BLaER1 treated with 17β-estradiol and CSF1 and Interleukin-3, amounts not matched to agents 10 nM and 100 nM (cell line): Measurements from ENCODE around the gene FRRS1L.

Source experiments
- H3K27ac ChIP-seq, 11 experiments: shearing (Covaris generic); formaldehyde crosslinking; 2 replicates each; pipeline ENCODE4 v1.8.1; 2022
- H3K27me3 ChIP-seq, 11 experiments: shearing (Covaris generic); formaldehyde crosslinking; 2 replicates each; pipeline ENCODE4 v1.8.1; 2022
- H3K36me3 ChIP-seq, 11 experiments: shearing (Covaris generic); formaldehyde crosslinking; 2 replicates each; pipeline ENCODE4 v1.8.1; 2022
- H3K4me1 ChIP-seq, 10 experiments: shearing (Covaris generic); formaldehyde crosslinking; 2 replicates each; pipeline ENCODE4 v1.8.1; 2022
- H3K4me2 ChIP-seq, 11 experiments: shearing (Covaris generic); formaldehyde crosslinking; 2 replicates each; pipeline ENCODE4 v1.8.1; 2022
- H3K4me3 ChIP-seq, 10 experiments: shearing (Covaris generic); formaldehyde crosslinking; 2 replicates each; pipeline ENCODE4 v1.8.1; 2022
- H3K9ac ChIP-seq, 11 experiments: shearing (Covaris generic); formaldehyde crosslinking; 2 replicates each; pipeline ENCODE4 v1.8.1; 2022
- H3K9me3 ChIP-seq, 11 experiments: shearing (Covaris generic); formaldehyde crosslinking; replicated peaks in 1 of 11; 2 replicates each; pipeline ENCODE4 v1.8.1; 2022
- H4K20me1 ChIP-seq, 11 experiments: shearing (Covaris generic); formaldehyde crosslinking; 2 replicates each; pipeline ENCODE4 v1.8.1; 2022
- Cebpa-rat ChIP-seq, 11 experiments: shearing (Covaris generic); IDR thresholded peaks; 2 replicates each; pipeline ENCODE4 v1.8.1; 2022

FRRS1L gene

GRCh38 chr9:109083813-109084405, 83.1 kb downstream of the FRRS1L start:
- peaks cover 56 to 98% (median 89%) of the 10 kb centered on the region in 11 experiments for H3K36me3 ChIP-seq
- H3K4me1 ChIP-seq, result peaks cover 0 to 10% (median 0%) of the 10 kb centered on the region in 10 experiments; a peak in 6 of 20 replicates
- H4K20me1 ChIP-seq, result peaks cover 0 to 11% (median 6%) of the 10 kb centered on the region in 11 experiments; a peak in 8 of 22 replicates
- H3K27ac ChIP-seq, result no peak overlapping the region
- no peak overlapping the region for H3K9ac ChIP-seq
- no peaks in the 10 kb centered on the region for H3K9me3 ChIP-seq
- H3K4me3 ChIP-seq, result no peak overlapping the region
- no peak for TF ChIP-seq Cebpa-rat (IDR thresholded peaks at IDR 0.05)
- H3K27me3 ChIP-seq, result no peaks in the 10 kb centered on the region
- no peak overlapping the region for H3K4me2 ChIP-seq

GRCh38 chr9:109083141-109083540, 83.9 kb downstream of the FRRS1L start:
- H3K36me3 ChIP-seq, result peaks cover 58 to 98% (median 89%) of the 10 kb centered on the region in 11 experiments

GRCh38 chr9:109082091-109082620, 84.9 kb downstream of the FRRS1L start:
- H3K27me3 ChIP-seq, result no peaks in the 10 kb centered on the region
- no peak overlapping the region for H3K9ac ChIP-seq
- no peak overlapping the region for H3K4me3 ChIP-seq
- no peaks in the 10 kb centered on the region for H3K9me3 ChIP-seq
- no peak overlapping the region for H3K27ac ChIP-seq
- peaks cover 0 to 11% (median 6%) of the 10 kb centered on the region in 11 experiments; a peak in 8 of 22 replicates for H4K20me1 ChIP-seq
- TF ChIP-seq Cebpa-rat (IDR thresholded peaks at IDR 0.05), result no peak
- H3K4me2 ChIP-seq, result no peak overlapping the region
- peaks cover 0 to 10% (median 0%) of the 10 kb centered on the region in 10 experiments; a peak in 6 of 20 replicates for H3K4me1 ChIP-seq
- peaks cover 56 to 98% (median 89%) of the 10 kb centered on the region in 11 experiments for H3K36me3 ChIP-seq

More at GRCh38 chr9:109083141-109083540, 83.9 kb downstream of the FRRS1L start:
- Histone ChIP-seq H3K27ac (no peak overlapping the region), H3K4me3 (no peak overlapping the region), H3K9ac (no peak overlapping the region), H3K27me3 (no peaks in the 10 kb centered on the region), H3K4me2 (no peak overlapping the region), H3K4me1 (peaks cover 0 to 10% (median 0%) of the 10 kb centered on the region in 10 experiments; a peak in 6 of 20 replicates), H3K9me3 (no peaks in the 10 kb centered on the region), H4K20me1 (peaks cover 0 to 11% (median 6%) of the 10 kb centered on the region in 11 experiments; a peak in 8 of 22 replicates)
- TF ChIP-seq Cebpa-rat (IDR thresholded peaks at IDR 0.05), result no peak
